GM18499 (cell line): ENCODE measurements around the gene PNLIPRP3.

ENCODE experiments used
- ATAC-seq: cut with Tn5 transposase; IDR thresholded peaks from one replicate; pipeline ENCODE4 v1.9.1; 2021; ENCODE audit warnings: moderate number of reproducible peaks; ENCODE audit not compliant: insufficient read depth, unreplicated experiment

The PNLIPRP3 gene

GRCh38 chr10:116444527-116445142 is 17.0 kb downstream of the PNLIPRP3 start:
- ATAC-seq: no peak

- no peak for ATAC-seq
These were observed 23.2 kb downstream of the PNLIPRP3 start for GRCh38 chr10:116450861-116451260.

GRCh38 chr10:116451711-116452337 is 24.2 kb downstream of the PNLIPRP3 start:
- ATAC-seq: no peak

- no peak for ATAC-seq
These were observed 24.7 kb downstream of the PNLIPRP3 start for GRCh38 chr10:116452338-116452720.

- ATAC-seq: no peak
These were observed 29.8 kb downstream of the PNLIPRP3 start for GRCh38 chr10:116457488-116457887.

DNA sequence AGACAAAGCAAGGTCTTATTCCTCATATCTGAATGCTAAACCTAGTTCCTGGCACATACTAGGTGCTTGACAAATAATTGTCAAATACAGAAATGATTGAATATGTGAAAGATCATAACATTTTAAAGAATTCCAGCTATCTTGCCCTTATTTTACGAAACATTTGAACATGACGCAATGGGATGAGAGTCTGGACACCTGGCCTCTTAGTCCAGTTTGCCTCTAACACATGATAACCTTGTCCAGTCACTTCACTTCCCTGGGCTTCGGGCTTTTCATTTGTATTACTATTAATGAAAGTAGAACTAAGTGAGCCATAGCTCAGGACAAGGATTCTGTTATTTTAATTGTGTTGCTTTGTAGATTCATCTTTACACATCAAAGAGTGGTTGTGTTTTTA is 32.6 kb downstream of the PNLIPRP3 start:
- no peak for ATAC-seq

DNA sequence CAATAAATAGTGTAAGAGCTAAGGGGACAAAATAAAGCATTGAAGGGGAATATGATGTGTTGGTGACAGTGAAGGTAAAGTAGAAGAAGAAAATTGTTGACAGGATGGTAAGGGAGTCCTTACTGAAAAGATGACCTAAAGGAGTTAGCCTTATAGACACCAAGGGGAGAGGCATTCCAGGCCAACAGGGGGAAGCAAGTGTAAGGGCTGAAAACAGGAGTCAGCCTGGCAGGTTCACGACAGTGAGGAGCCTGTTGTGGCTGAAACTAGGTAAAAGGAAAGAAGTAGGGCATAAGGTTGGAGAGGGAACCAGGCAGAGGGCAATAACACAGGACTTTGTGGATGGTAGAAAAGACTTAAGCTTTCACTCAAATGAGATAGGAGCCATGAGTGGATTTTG is 34.0 kb downstream of the PNLIPRP3 start:
- ATAC-seq: no peak

DNA sequence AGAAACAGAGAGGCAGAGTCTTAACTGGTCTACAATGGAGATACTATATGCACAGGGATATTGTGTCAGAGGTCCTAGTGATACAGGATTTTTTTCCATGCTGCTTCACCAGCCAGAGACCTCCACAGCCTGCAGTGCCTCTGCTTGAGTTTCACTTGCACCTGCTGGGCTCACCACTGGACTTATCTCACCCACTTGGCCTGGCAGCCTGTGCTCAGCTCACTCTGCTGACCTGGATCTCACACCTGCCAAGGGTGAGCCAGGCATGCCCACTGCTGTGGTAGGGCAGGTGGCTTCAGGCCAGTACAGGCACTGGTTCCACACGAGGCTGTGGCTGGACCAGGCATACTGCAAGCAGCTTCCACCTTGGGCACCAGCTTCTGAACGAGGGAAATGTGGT is 36.6 kb downstream of the PNLIPRP3 start:
- no peak for ATAC-seq

DNA sequence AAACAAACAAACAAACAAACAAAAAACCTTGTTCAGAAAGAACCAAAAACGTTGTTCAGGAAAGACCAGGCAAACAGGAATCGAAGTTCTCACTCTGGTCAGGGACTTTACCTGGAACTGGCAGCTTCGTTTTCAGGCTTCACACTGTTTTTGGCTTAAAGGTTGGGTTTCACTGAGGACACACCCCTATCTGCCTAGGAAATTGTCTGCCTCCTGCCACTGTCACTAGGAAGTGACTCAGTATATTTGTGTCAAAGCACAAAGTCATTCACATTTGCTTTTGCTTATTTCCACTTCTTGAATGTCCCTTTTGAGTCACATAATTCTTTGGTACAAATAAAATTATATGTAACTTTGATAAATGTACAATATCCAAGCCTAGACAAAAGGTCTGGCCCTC is 37.9 kb downstream of the PNLIPRP3 start:
- ATAC-seq: no peak

DNA sequence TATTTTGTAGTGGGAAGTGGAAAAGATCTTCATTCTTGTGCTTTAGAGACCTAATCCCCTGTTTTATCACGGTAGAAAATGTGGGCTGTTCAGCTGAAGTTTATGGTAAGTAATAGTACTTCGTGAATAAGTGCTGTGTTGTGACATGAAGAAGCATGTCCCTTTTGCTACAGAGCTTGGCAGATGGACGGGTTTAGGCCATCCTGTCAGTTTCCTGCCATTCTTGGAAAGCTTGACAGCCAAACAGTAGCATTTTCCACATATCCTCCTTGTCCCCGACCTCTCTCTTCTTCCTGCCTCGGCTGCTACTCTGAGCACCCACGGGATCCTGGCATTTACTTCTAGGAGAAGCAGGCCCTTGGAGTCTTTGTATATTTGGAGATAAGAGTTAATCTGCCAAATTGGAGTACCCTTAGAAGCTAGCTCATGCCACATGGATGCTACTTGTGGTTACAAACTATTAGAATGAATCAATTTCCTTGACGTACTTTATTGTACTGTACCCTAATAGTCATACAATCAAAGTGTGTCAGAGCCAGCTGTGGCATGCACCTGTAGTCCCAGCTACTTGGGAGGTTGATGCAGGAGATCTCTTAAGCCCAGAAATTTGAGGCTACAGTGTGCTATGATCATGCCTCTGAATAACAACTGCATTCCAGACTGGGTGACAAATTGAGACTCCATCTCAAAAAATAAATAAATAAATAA is 39.2 kb downstream of the PNLIPRP3 start:
- no peak for ATAC-seq

DNA sequence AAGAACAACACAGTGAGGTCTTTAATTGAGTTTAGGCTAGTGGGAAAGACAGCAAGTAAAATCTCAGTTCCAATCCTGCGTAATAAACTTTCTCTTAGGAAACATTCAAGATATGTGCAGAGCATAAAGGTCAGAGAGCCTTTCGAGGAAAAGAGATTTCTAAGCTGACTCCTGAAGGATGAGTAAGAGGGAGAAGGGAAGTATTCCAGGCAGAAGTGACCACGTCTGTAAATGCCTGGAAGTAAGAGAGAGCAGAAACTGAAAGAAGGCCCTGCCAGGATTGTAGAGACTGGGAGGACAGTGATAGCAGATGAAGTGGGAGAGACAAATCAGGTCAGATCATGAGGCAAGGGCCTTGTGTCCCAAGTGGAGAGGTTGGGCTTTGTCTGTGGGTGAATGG is 41.8 kb downstream of the PNLIPRP3 start:
- ATAC-seq: no peak

DNA sequence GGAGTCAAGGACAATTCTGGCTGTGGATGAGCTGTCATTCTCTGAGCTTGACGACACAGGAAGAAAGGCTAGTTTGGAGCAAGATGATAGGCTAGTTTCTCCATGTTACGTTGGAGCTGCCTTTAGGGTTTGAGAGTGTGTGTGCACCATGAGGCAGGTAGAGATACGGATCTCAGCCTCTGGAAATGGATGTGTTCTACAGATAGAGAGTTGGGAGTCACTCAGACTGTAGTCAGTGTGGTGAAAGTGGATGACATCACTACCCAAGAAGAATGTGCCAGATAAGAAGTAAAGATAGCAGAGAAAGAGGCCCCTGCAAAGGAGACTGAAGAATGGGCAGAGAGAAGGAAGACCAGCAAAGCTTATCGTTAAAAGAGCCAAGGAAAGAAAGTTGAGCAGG is 42.4 kb downstream of the PNLIPRP3 start:
- ATAC-seq: no peak

DNA sequence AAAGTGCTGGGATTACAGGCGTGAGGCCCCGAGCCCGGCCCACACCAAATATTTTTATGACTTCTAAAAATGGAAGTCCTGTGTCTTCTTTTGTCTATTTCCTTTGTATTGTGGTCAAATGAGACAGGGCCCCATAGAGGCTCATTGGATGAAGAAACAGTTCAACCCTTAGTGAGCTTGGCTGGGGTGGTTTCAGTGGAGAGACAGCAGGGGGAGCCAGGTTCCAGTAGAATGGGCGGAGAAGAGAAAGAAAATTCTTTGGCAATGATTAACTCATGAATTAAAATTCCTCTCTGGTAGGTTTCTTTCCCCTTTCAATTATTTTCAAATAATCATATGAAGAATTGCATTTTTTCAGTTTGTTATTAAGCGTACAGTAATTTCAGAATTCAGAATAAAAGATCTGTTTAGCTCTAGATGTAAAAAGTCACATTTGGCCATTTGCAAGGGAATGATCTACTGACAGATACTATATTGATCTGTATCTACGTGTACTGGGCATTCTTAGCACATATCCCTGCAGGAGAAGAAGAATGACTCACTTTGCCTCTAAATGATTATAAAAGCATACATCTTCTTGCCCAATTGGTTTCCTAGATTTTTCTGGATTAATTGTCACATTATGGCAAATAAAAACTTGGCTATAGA is 43.2 kb downstream of the PNLIPRP3 start:
- ATAC-seq: no peak

DNA sequence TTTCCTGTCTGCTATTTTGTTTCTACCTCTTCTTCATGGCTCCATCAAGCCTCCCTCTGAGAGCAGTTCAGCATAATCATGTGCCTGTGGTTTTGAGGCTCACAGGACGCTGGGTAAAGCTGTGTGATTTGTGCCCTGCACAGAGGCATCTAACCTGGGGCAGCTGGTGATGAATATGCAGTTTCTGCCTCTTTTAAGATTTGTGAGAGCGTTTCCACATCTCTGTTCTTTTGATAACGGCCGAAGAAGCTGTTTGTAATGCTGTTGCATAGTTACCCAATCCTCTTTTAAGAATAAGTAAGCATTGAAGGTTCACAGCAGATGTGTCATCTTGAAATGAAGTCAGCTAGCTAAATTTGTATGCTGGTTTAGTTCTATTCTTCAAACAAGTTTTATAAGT is 45.2 kb downstream of the PNLIPRP3 start:
- no peak for ATAC-seq

DNA sequence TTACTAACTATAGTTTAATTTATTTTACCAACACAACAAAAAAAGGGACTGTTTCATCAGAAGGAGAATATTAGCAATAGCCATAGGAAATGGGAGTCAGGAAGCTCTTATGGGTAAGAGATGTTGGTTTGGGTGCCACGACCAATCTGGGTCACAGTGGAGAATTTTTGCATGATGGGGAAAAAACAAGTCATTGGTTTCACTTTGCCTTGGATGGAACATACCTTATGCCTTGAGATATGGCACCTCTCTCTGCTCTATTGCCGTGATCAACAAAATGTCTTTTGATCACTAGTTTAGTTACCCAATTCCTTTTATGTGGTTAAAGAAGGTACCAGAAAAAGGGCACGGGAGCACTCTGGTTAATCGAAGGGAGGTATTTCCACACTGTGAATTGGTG is 48.2 kb downstream of the PNLIPRP3 start:
- ATAC-seq: no peak

- no peak for ATAC-seq
These were observed 48.8 kb downstream of the PNLIPRP3 start for GRCh38 chr10:116476461-116476860.

DNA sequence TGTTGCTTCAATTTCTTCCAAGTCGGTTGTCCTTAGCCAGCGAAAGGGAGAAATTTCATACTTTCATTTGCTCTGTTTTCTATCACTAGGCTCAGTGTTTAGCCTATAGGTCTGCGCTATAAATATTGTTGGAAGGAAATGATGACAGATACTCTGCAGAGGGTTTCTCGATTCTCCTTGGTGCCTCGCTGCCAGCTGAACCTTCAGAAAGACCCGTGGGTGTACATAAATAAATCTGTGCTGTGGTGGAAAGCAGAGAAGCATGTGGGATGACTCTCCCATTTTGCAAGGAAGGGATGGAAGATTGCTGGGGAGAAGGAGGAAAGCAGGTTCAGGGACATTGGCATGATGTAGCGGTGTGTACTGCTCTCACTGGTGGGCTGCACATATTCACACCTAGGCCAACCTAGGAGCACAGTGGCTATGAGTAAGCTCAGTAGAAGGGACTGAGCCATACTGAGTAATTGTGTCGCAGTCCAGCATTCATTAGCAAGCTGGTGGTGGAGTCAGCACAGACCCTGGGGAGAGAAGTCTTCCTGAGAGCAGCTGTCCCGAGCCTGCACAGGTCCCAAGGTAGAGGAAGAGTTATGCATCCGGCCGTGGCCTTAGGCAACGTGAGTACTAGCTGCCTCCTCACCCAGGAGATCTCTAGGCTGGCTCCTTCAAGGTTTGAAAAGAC is 50.5 kb downstream of the PNLIPRP3 start:
- ATAC-seq: no peak

DNA sequence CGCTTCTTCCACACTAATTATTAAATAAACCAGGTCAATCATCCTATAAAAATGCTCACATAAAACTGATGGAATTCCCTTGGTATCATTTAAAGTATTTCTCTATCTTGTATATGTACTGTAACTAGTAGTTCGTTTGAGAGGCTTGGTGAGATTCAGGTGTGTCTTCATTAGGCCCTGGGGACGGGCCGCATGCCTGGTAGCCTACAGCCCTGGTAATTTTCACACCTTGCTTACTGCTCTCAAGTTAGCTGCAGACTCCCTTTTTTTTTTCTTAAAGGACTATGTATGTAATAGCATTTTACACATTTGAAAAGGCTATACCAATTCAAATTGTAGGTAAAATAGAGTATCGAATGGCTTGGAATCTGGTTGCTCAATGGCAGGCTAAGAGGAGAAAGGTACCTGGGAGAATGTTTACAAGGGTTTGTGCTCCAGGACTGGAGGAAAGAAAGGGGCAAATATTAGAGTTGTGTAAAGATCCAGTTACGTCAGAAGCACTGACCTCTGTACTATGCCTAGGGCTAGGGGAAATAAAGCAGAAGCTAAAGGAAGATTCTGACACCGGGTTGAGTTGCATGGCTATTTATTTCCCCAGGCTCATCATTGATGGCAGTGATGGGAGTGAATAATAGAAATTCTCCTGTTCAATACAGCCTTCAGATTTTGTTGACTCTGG is 59.3 kb downstream of the PNLIPRP3 start:
- no peak for ATAC-seq

- ATAC-seq: no peak
These were observed 60.1 kb downstream of the PNLIPRP3 start for GRCh38 chr10:116487522-116488430.
